IMR-90 (cell line): Measurements from ENCODE around the gene PDLIM5. TPM values are rescaled to one million over a fixed set of nuclear protein-coding genes. Genes with fewer than 3 reads are reported as not detected.

Experiments used
- ATAC-seq: fragments of 200-7000 bp; cut with Tn5 transposase; 2 replicates; pipeline ENCODE4 v1.9.1; 2020; ENCODE audit warnings: low read depth, mild to moderate bottlenecking, moderate library complexity
- BruUV-seq: library from RNA; stranded (reverse); fragments of 400-500 nt; replicated peaks from 2 replicates; lab custom pipeline; 2021; lab: Mats Ljungman, UMichigan
- CTCF ChIA-PET: fragments of 300-600 bp; formaldehyde crosslinking; extraction: SDS; loops from one replicate; lab custom pipeline; 2021; ENCODE audit warnings: antibody characterized with exemption; lab: Yijun Ruan, JAX
- POLR2A ChIA-PET: fragments of 300-600 bp; sonication (Branson Sonifier 250); formaldehyde crosslinking; loops from one replicate; lab custom pipeline; 2022; ENCODE audit warnings: antibody characterized with exemption; ENCODE audit not compliant: unreplicated experiment; lab: Charles Lee
- DNase-seq: peaks from one replicate; pipeline ENCODE4 v3.0.0; 2013
- H2AFZ ChIP-seq: replicated peaks from 2 replicates; pipeline ENCODE3; 2013; ENCODE audit warnings: low read length, mild to moderate bottlenecking; ENCODE audit not compliant: poor library complexity
- H2AK5ac ChIP-seq: 2 replicates; pipeline ENCODE4 v1.6.1; 2013; ENCODE audit warnings: low read depth, low read length, inconsistent platforms
- H2AK9ac ChIP-seq: replicated peaks from 2 replicates; pipeline ENCODE3; 2013; ENCODE audit warnings: mild to moderate bottlenecking, low read depth, low read length, moderate library complexity; ENCODE audit not compliant: poor library complexity
- H2BK120ac ChIP-seq: 2 replicates; pipeline ENCODE4 v1.6.1; 2013; ENCODE audit warnings: low read depth, low read length, inconsistent platforms
- H2BK15ac ChIP-seq: 3 replicates; pipeline ENCODE4 v1.6.1; 2013; ENCODE audit warnings: low read depth, low read length, inconsistent platforms
- H2BK20ac ChIP-seq: 2 replicates; pipeline ENCODE4 v1.6.1; 2013; ENCODE audit warnings: low read depth, mild to moderate bottlenecking, inconsistent platforms, low read length, moderate library complexity
- H2BK5ac ChIP-seq: 2 replicates; pipeline ENCODE4 v1.6.1; 2013; ENCODE audit warnings: mild to moderate bottlenecking, low read depth, low read length, inconsistent platforms; ENCODE audit not compliant: poor library complexity, severe bottlenecking
- H3K14ac ChIP-seq: replicated peaks from 2 replicates; pipeline ENCODE4 v1.6.1; 2013; ENCODE audit warnings: low read depth, low read length, inconsistent platforms
- H3K18ac ChIP-seq: 2 replicates; pipeline ENCODE4 v1.6.1; 2013; ENCODE audit warnings: low read depth, low read length, control low read depth
- H3K23ac ChIP-seq: 2 replicates; pipeline ENCODE4 v1.6.1; 2013; ENCODE audit warnings: low read depth, low read length, inconsistent platforms
- H3K27ac ChIP-seq: 2 replicates; pipeline ENCODE4 v1.5.1; 2013; ENCODE audit warnings: mild to moderate bottlenecking, control low read depth, low read length; ENCODE audit not compliant: insufficient read depth
- H3K27me3 ChIP-seq: 2 replicates; pipeline ENCODE4 v1.6.1; 2013; ENCODE audit warnings: low read length; ENCODE audit not compliant: control insufficient read depth, insufficient read depth
- H3K36me3 ChIP-seq: 2 replicates; pipeline ENCODE4 v1.6.1; 2013; ENCODE audit warnings: low read length, mixed read lengths; ENCODE audit not compliant: control insufficient read depth, insufficient read depth
- H3K4ac ChIP-seq: 2 replicates; pipeline ENCODE4 v1.6.1; 2013; ENCODE audit warnings: low read depth, low read length, inconsistent platforms
- H3K4me1 ChIP-seq: 2 replicates; pipeline ENCODE4 v1.6.1; 2013; ENCODE audit warnings: low read length, mixed read lengths; ENCODE audit not compliant: control insufficient read depth, insufficient read depth
- H3K4me2 ChIP-seq: 2 replicates; pipeline ENCODE4 v1.6.1; 2013; ENCODE audit warnings: low read depth, mild to moderate bottlenecking, control low read depth, low read length, moderate library complexity
- H3K4me3 ChIP-seq: 2 replicates; pipeline ENCODE4 v1.5.1; 2013; ENCODE audit warnings: low read depth, mild to moderate bottlenecking, control low read depth, low read length, moderate library complexity; ENCODE audit not compliant: insufficient read depth
- H3K56ac ChIP-seq: 2 replicates; pipeline ENCODE4 v1.6.1; 2013; ENCODE audit warnings: low read length, inconsistent platforms; ENCODE audit not compliant: insufficient read depth; ENCODE audit errors: extremely low read depth
- H3K79me1 ChIP-seq, 2 experiments: 2 replicates each; pipeline ENCODE4 v1.6.1; 2013; ENCODE audit warnings: low read length in 2 of 2, inconsistent platforms in 1 of 2, low read depth in 1 of 2
- H3K9ac ChIP-seq: 2 replicates; pipeline ENCODE4 v1.6.1; 2013; ENCODE audit warnings: low read depth, low read length, control low read depth
- H3K9me1 ChIP-seq: 2 replicates; pipeline ENCODE4 v1.6.1; 2013; ENCODE audit warnings: low read length, inconsistent platforms; ENCODE audit not compliant: insufficient read depth
- H3K9me3 ChIP-seq: 2 replicates; pipeline ENCODE4 v1.6.1; 2013; ENCODE audit warnings: low read length; ENCODE audit not compliant: control insufficient read depth, insufficient read depth
- H4K20me1 ChIP-seq: 2 replicates; pipeline ENCODE4 v1.6.1; 2013; ENCODE audit warnings: low read length, inconsistent platforms; ENCODE audit not compliant: insufficient read depth
- H4K5ac ChIP-seq: 2 replicates; pipeline ENCODE4 v1.6.1; 2013; ENCODE audit warnings: mild to moderate bottlenecking, low read depth, low read length, control low read depth
- H4K8ac ChIP-seq, 2 experiments: 2 replicates each; pipeline ENCODE4 v1.6.1; 2013; ENCODE audit warnings: low read depth in 2 of 2, low read length in 2 of 2, control low read depth in 1 of 2, inconsistent platforms in 1 of 2
- H4K91ac ChIP-seq: 2 replicates; pipeline ENCODE4 v1.6.1; 2013; ENCODE audit warnings: low read depth, low read length, inconsistent platforms; ENCODE audit not compliant: insufficient read depth
- BHLHE40 ChIP-seq: fragments of 150-350 bp; IDR thresholded peaks from 2 replicates; pipeline ENCODE4 v1.6.1; 2016; ENCODE audit warnings: mild to moderate bottlenecking, low read depth, low read length
- CHD1 ChIP-seq: IDR thresholded peaks from 2 replicates; pipeline ENCODE4 v1.6.1; 2012; ENCODE audit warnings: low read depth, low read length, improper control_type of control experiment
- CTCF ChIP-seq: conservative IDR thresholded peaks from 2 replicates; pipeline ENCODE4 v1.5.1; 2012; ENCODE audit warnings: mild to moderate bottlenecking, low read depth, low read length, improper control_type of control experiment
- MAFK ChIP-seq: IDR thresholded peaks from 2 replicates; pipeline ENCODE4 v1.6.1; 2012; ENCODE audit warnings: low read depth, low read length, improper control_type of control experiment
- MAZ ChIP-seq: IDR thresholded peaks from 2 replicates; pipeline ENCODE4 v1.6.1; 2012; ENCODE audit warnings: low read depth, mild to moderate bottlenecking, low read length, improper control_type of control experiment, moderate library complexity, borderline replicate concordance
- RFX5 ChIP-seq: IDR thresholded peaks from 2 replicates; pipeline ENCODE4 v1.8.0; 2012; ENCODE audit warnings: low read depth, mild to moderate bottlenecking, low read length, moderate library complexity
- SMC3 ChIP-seq: fragments of 150-350 bp; IDR thresholded peaks from 2 replicates; pipeline ENCODE4 v1.6.1; 2016; ENCODE audit warnings: low read depth, mild to moderate bottlenecking, antibody characterized with exemption, low read length, moderate library complexity
- USF2 ChIP-seq: fragments of 150-350 bp; IDR thresholded peaks from 2 replicates; pipeline ENCODE4 v1.6.1; 2017; ENCODE audit warnings: mild to moderate bottlenecking, antibody characterized with exemption, low read length, low read depth
- WGBS, 2 experiments: methylation state at CpG; one replicate each; pipeline versions ENCODE4 v1.1.5 to v1.1.7; 2013; ENCODE audit warnings: missing lambda C conversion rate in 2 of 2; ENCODE audit not compliant: insufficient read length in 1 of 2; ENCODE audit errors: extremely low coverage in 2 of 2; 5-methylcytosine and 5-hydroxymethylcytosine counted together
- dilution Hi-C: fragments of 300-500 bp; cut with HindIII; formaldehyde crosslinking; loops from one replicate; pipeline ENCODE4 v1.14.3; 2018; ENCODE audit warnings: low sequenced_read_pairs; ENCODE audit not compliant: unreplicated experiment
- in situ Hi-C: fragments of 300-500 bp; cut with MboI; formaldehyde crosslinking; loops from 3 replicates; pipeline ENCODE4 v1.14.3; 2019; ENCODE audit warnings: low sequenced_read_pairs, inconsistent platforms, mixed read lengths
- intact Hi-C: fragments of 100-400 bp; cut with micrococcal nuclease; formaldehyde crosslinking; loops from 2 replicates; pipeline ENCODE4 v1.10.0; 2022
- polyA plus RNA-seq, 3 experiments: library from polyadenylated mRNA; depleted of rRNA; stranded (reverse); fragments of >200 nt; gene quantifications; 2 replicates each; pipeline ENCODE4 v1.2.3, GENCODE V29; 2012; ENCODE audit warnings: low replicate concordance in 1 of 3
- total RNA-seq: library from RNA; depleted of rRNA; stranded (reverse); fragments of >200 nt; gene quantifications from 2 replicates; pipeline ENCODE4 v1.2.3, GENCODE V29; 2012

PDLIM5 gene
- total and polyA plus RNA-seq, 2 of the 4 experiments (the other 2 are of a cell fraction), result 96.5 to 188 TPM

- TF ChIP-seq CHD1, result no peak
These were observed 214.0 kb downstream of the PDLIM5 start (continued) for GRCh38 chr4:94665500-94666404.

- Histone ChIP-seq H2AK5ac (no peak overlapping the region), H3K9ac (no peak overlapping the region), H3K27me3 (no peaks in the 10 kb centered on the region), H3K23ac (no peak overlapping the region), H4K91ac (no peak overlapping the region), H2AFZ (no peak overlapping the region), H3K9me3 (no peaks in the 10 kb centered on the region), H4K5ac (no peak overlapping the region), H4K8ac (no peak overlapping the region), H3K4ac (no peak overlapping the region), H2BK20ac (no peak overlapping the region), H2BK15ac (no peak overlapping the region), H2AK9ac (no peak overlapping the region), H3K9me1 (peaks cover 3% of the 10 kb centered on the region; the same call in 1 of the 2 replicates), H3K4me1 (no peaks in the 10 kb centered on the region), H3K79me1 (peaks cover 0 to 2% of the 10 kb centered on the region in 2 experiments; a peak in 1 of 4 replicates), H3K18ac (no peak overlapping the region), H3K4me3 (no peak overlapping the region), H3K14ac (no peak overlapping the region), H2BK5ac (no peak overlapping the region), H4K20me1 (no peaks in the 10 kb centered on the region), H3K27ac (no peak overlapping the region), H3K36me3 (0 out of 2 replicates have a peak, but pooled peaks cover 1% of the 10 kb centered on the region), H3K4me2 (no peak overlapping the region), H3K56ac (no peak overlapping the region), H2BK120ac (no peak overlapping the region)
- WGBS, 2 experiments, result 83% methylated on average over 2 of the region's 7 CpGs; no CpG with 5 or more reads in 1 of the 2 experiments
- DNase-seq, result no peak
- ATAC-seq, result no peak
- BruUV-seq, result no TSS peak
- dilution Hi-C loops, result no loop called here
- intact Hi-C loops, result no loop called here
- CTCF ChIA-PET, result no interaction called here
- POLR2A ChIA-PET, result no interaction called here
- TF ChIP-seq CTCF, result no peak
- TF ChIP-seq SMC3, result no peak
- no peak for TF ChIP-seq USF2
- TF ChIP-seq CHD1, result no peak
- no peak for TF ChIP-seq MAZ
- no peak for TF ChIP-seq RFX5
- no peak for TF ChIP-seq BHLHE40
- no peak for TF ChIP-seq MAFK
- in situ Hi-C loops, result no loop called here
These were observed 217.0 kb downstream of the PDLIM5 start for GRCh38 chr4:94668724-94669123.
